ENCODE measurements around the gene BZW2. TPM values are rescaled to one million over a fixed set of nuclear protein-coding genes. Genes with fewer than 3 reads are reported as not detected.
A peak's percentile ranks its signal among the peaks of the same experiment; 100 is the strongest.

Gene BZW2
- total and polyA plus RNA-seq, 2 of the 13 experiments (the other 11 are each of a cell fraction or from before 2014, with no cell fraction given), result 21.8 to 95.2 TPM

DNA sequence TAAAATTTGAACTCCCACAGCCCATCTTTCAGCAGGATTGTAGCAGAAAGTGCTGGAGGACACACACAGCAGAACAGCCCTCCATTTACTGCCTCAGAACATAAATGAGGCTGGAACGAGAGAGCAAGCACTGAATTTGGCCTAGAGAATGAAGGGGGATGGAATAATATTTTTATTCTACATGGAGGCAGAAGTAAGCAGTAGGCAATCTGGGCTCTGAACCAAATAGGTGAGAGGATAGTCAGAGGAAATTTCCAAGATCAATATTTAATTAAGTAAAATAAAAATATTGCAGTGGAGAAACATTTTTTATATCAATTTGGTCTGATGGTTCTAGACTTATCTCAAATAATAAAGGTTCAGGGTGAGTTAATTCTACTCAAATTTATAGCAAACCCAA, 78.4 kb downstream of the BZW2 start:
- CTCF ChIA-PET (ENCODE audit: low intra/inter-chr PET ratio, low total read pairs), result no interaction called here
- in situ Hi-C loops (cut with HindIII; ENCODE audit: extremely low pct_ligation_motif_present, low pct_unique_long_range_greater_than_20kb) (no loop called here), intact Hi-C loops (cut with micrococcal nuclease; ENCODE audit: unreplicated experiment) (no loop called here)
- no peak overlapping the region for H3K4me3 ChIP-seq (replicated peaks in 1 of 3; ENCODE audit: insufficient read depth in 1 of 3, low read depth in 2 of 3, low read length in 3 of 3)
- no peaks in the 10 kb centered on the region for H4K20me1 ChIP-seq (ENCODE audit: insufficient read depth, low read length)
- POLR2A ChIA-PET, result no interaction called here
- H3K79me2 ChIP-seq (ENCODE audit: insufficient read depth, low read length), result no peaks in the 10 kb centered on the region
- no TSS peak for BruUV-seq (replicated peaks)
- H3K27ac ChIP-seq (ENCODE audit: extremely low read length, insufficient read depth, low read length), result no peak overlapping the region
- H3K9me3 ChIP-seq (ENCODE audit: low read length), result no peaks in the 10 kb centered on the region
- ATAC-seq (no peak), FAIRE-seq (no peak), DNase-seq (ENCODE audit: low spot score) (no peak)
- no peaks in the 10 kb centered on the region for H3K36me3 ChIP-seq (replicated peaks in 1 of 2; ENCODE audit: control insufficient read depth in 1 of 2, insufficient read depth in 2 of 2, low read length in 2 of 2)
- WGBS (ENCODE audit: low lambda C conversion rate), result 100% methylated on average over 1 of the region's 1 CpG
- TF ChIP-seq KDM4B (CRISPR knock-in tag; IDR thresholded peaks at IDR 0.05) (no peak), ERF (CRISPR knock-in tag; IDR thresholded peaks at IDR 0.05) (no peak), ZNF160 (CRISPR knock-in tag; IDR thresholded peaks at IDR 0.05) (no peak), RORA (CRISPR knock-in tag; IDR thresholded peaks at IDR 0.05) (no peak), ZNF878 (CRISPR knock-in tag; IDR thresholded peaks at IDR 0.05) (no peak)
- no peak overlapping the region for H3K9ac ChIP-seq (ENCODE audit: insufficient read depth, low read depth, low read length)
- H3K27me3 ChIP-seq (ENCODE audit: control insufficient read depth in 1 of 2, insufficient read depth in 2 of 2, low read length in 2 of 2), result no peaks in the 10 kb centered on the region
- H3K4me1 ChIP-seq (ENCODE audit: insufficient read depth, low read length), result peaks cover 1% of the 10 kb centered on the region; the same call in 1 of the 2 replicates
- H2AFZ ChIP-seq (ENCODE audit: low read length), result no peak overlapping the region
- H3K4me2 ChIP-seq (ENCODE audit: low read depth, low read length), result no peak overlapping the region

DNA sequence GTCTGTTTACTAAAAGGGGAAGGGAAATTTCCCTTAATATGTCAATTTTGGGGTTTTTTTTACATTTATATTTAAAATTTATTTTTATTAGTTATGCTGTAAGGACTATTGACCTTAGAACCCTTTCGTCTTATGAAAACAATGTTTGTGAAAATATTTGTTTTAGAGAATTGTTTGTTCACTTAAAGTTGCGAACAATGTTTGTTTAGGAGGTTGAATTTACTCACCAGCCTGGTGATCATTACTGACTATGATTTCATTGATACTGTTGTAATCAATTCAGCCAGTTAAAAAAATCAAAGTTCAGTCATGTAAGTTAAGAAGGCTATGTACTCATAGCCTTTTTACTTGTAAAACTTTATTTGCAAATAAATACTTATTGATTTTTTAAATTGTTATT, 80.2 kb downstream of the BZW2 start:
- no TSS peak for BruUV-seq (replicated peaks)
- DNase-seq (ENCODE audit: low spot score) (peak; percentile 9), ATAC-seq (no peak), FAIRE-seq (no peak)
- WGBS (ENCODE audit: low lambda C conversion rate), result 7% methylated on average over 2 of the region's 2 CpGs
- intact Hi-C loops (cut with micrococcal nuclease; ENCODE audit: unreplicated experiment), result no loop called here
- TF ChIP-seq GATAD2A (CRISPR knock-in tag; IDR thresholded peaks at IDR 0.05) (peak; percentile 35; the same call in 1 of the 2 replicates), ZNF878 (CRISPR knock-in tag; IDR thresholded peaks at IDR 0.05) (no peak), HHEX (CRISPR knock-in tag; IDR thresholded peaks at IDR 0.05) (peak; percentile 63), FOXP1 (IDR thresholded peaks at IDR 0.05) (no peak), FOXP1 (CRISPR knock-in tag; IDR thresholded peaks at IDR 0.05) (0 out of 2 replicates have a peak, but pooled peaks have one; percentile 44), ZNF713 (CRISPR knock-in tag; IDR thresholded peaks at IDR 0.05) (no peak), TBX3 (IDR thresholded peaks at IDR 0.05; ENCODE audit: borderline replicate concordance) (0 out of 2 replicates have a peak, but pooled peaks have one; percentile 18), FOXA3 (CRISPR knock-in tag; IDR thresholded peaks at IDR 0.05) (peak; percentile 31; the same call in 1 of the 2 replicates), NR2F1 (CRISPR knock-in tag; IDR thresholded peaks at IDR 0.05) (0 out of 4 replicates have a peak, but pooled peaks of 1 of the 2 experiments have one; percentile 23), PHF8 (CRISPR knock-in tag; IDR thresholded peaks at IDR 0.05) (no peak), HMG20A (CRISPR knock-in tag; IDR thresholded peaks at IDR 0.05; ENCODE audit: borderline replicate concordance) (peak; percentile 20; the same call in 1 of the 2 replicates), FOXA1 (IDR thresholded peaks at IDR 0.05) (peak; percentile 44; the same call in 1 of the 2 replicates), FOXA1 (CRISPR knock-in tag; IDR thresholded peaks at IDR 0.05) (no peak), ELF1 (CRISPR knock-in tag; IDR thresholded peaks at IDR 0.05) (no peak)
- TF ChIP-seq, protein P1, sequence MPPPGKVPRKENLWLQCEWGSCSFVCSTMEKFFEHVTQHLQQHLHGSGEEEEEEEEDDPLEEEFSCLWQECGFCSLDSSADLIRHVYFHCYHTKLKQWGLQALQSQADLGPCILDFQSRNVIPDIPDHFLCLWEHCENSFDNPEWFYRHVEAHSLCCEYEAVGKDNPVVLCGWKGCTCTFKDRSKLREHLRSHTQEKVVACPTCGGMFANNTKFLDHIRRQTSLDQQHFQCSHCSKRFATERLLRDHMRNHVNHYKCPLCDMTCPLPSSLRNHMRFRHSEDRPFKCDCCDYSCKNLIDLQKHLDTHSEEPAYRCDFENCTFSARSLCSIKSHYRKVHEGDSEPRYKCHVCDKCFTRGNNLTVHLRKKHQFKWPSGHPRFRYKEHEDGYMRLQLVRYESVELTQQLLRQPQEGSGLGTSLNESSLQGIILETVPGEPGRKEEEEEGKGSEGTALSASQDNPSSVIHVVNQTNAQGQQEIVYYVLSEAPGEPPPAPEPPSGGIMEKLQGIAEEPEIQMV (CRISPR knock-in tag; IDR thresholded peaks at IDR 0.05; ENCODE audit: low read depth), result no peak
- TF ChIP-seq, protein P2, sequence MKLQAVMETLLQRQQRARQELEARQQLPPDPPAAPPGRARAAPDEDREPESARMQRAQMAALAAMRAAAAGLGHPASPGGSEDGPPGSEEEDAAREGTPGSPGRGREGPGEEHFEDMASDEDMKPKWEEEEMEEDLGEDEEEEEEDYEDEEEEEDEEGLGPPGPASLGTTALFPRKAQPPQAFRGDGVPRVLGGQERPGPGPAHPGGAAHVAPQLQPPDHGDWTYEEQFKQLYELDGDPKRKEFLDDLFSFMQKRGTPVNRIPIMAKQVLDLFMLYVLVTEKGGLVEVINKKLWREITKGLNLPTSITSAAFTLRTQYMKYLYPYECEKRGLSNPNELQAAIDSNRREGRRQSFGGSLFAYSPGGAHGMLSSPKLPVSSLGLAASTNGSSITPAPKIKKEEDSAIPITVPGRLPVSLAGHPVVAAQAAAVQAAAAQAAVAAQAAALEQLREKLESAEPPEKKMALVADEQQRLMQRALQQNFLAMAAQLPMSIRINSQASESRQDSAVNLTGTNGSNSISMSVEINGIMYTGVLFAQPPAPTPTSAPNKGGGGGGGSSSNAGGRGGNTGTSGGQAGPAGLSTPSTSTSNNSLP (IDR thresholded peaks at IDR 0.05; ENCODE audit: low read depth, low read length), result 0 out of 2 replicates have a peak, but pooled peaks have one; percentile 58
- H3K27ac ChIP-seq (ENCODE audit: extremely low read length, insufficient read depth, low read length), result no peak overlapping the region
- H3K27me3 ChIP-seq (ENCODE audit: control insufficient read depth in 1 of 2, insufficient read depth in 2 of 2, low read length in 2 of 2), result no peaks in the 10 kb centered on the region
- H3K4me2 ChIP-seq (ENCODE audit: low read depth, low read length), result no peak overlapping the region
- in situ Hi-C loops (cut with HindIII; ENCODE audit: extremely low pct_ligation_motif_present, low pct_unique_long_range_greater_than_20kb), result no loop called here
- H3K9ac ChIP-seq (ENCODE audit: insufficient read depth, low read depth, low read length), result no peak overlapping the region
- H3K79me2 ChIP-seq (ENCODE audit: insufficient read depth, low read length), result no peaks in the 10 kb centered on the region
- H3K36me3 ChIP-seq (replicated peaks in 1 of 2; ENCODE audit: control insufficient read depth in 1 of 2, insufficient read depth in 2 of 2, low read length in 2 of 2), result no peaks in the 10 kb centered on the region
- H3K4me1 ChIP-seq (ENCODE audit: insufficient read depth, low read length), result no peaks in the 10 kb centered on the region
- ChIA-PET CTCF (ENCODE audit: low intra/inter-chr PET ratio, low total read pairs) (no interaction called here), POLR2A (no interaction called here)
- no peaks in the 10 kb centered on the region for H3K9me3 ChIP-seq (ENCODE audit: low read length)
- no peak overlapping the region for H2AFZ ChIP-seq (ENCODE audit: low read length)
- no peak overlapping the region for H3K4me3 ChIP-seq (replicated peaks in 1 of 3; ENCODE audit: insufficient read depth in 1 of 3, low read depth in 2 of 3, low read length in 3 of 3)
- no peaks in the 10 kb centered on the region for H4K20me1 ChIP-seq (ENCODE audit: insufficient read depth, low read length)
